ENCODE data around the gene KATNAL1.
"Not testable (repeated sequence)": the region's sequence is repeated elsewhere in the genome, so short reads cannot be mapped to it uniquely, and the experiment has no call there.

KATNAL1 gene

GRCh38 chr13:30212256-30212655 is 95.1 kb downstream of the KATNAL1 start:
- no peak for DNase-seq (ENCODE audit: low spot score)

DNA sequence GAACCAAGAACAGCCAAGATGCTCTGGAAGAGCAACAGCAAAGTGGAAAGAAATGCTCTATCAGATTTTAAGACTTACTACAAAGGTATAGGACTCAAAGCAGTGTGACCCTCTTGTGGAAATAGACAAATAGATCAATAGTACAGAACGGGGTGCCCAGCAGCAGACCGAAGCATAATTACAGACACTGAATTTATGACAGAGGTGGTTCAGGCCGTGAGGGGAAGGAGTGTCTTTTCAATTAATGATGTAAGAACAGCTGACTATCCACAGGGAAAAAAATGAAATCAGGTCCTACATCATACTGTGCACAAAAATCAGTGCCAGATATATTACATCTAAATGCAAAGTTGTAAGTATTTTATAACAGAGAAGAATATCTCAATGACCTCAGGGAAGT is 95.6 kb downstream of the KATNAL1 start:
- DNase-seq (ENCODE audit: low spot score) = no peak

GRCh38 chr13:30204564-30204963 is 102.8 kb downstream of the KATNAL1 start:
- DNase-seq (ENCODE audit: low spot score) = no peak

- peak; percentile 61 for DNase-seq (ENCODE audit: low spot score)
Observed at GRCh38 chr13:30196025-30196424, 111.3 kb downstream of the KATNAL1 start.

DNA sequence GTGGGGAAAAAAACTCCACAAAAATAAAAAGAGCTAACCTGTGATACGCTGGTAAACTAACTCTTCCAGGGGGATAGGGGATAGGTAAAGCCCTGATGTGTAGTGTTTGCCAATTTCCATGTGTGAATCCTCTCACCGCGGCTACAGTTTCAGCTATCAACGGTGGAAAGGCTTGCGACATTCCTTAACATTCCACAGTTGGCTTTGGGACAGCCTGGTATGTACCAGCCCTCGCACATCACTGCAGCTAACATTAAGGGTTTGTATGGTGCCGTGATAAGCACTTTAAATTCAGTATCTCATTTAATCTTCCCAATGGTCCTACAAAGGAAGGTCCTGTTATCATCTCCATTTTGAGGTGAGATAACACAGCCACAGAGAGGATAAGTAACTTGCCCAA is 112.4 kb downstream of the KATNAL1 start:
- no peak for DNase-seq (ENCODE audit: low spot score)

- no peak for DNase-seq (ENCODE audit: low spot score)
Observed at GRCh38 chr13:30193279-30194234, 113.8 kb downstream of the KATNAL1 start.

- no peak for DNase-seq (ENCODE audit: low spot score)
Observed at GRCh38 chr13:30192320-30193093, 114.8 kb downstream of the KATNAL1 start.

DNA sequence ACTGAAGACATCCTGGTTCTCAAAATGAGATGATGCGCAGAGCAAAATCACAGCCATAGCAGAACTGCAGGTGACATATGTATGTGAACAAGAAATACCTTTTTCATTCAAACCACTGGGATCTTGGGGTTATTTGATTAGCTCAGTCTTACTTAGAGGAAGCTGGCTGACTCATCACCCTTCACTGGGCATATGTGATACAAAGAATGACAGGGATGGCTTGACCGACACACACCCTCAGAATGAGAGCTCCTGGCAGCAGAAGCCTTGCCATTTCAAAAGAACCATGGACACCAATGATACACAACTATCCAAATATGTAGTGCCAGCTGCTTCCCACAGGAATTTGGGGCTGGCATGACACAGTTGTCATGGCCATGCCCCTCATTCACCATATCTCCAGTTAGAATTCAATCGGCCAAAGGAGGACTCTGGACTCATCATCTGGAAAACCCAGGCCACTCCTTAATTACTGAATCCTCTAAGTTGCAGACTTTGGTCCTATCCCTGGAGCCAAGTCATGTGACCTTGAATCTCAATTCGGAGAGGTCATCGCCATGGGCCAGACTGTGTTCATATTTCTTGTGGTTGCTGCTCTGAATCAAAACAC is 115.8 kb downstream of the KATNAL1 start:
- no peak for DNase-seq (ENCODE audit: low spot score)

- DNase-seq (ENCODE audit: low spot score) = peak; percentile 53
Observed at GRCh38 chr13:30186634-30187415, 120.5 kb downstream of the KATNAL1 start.

DNA sequence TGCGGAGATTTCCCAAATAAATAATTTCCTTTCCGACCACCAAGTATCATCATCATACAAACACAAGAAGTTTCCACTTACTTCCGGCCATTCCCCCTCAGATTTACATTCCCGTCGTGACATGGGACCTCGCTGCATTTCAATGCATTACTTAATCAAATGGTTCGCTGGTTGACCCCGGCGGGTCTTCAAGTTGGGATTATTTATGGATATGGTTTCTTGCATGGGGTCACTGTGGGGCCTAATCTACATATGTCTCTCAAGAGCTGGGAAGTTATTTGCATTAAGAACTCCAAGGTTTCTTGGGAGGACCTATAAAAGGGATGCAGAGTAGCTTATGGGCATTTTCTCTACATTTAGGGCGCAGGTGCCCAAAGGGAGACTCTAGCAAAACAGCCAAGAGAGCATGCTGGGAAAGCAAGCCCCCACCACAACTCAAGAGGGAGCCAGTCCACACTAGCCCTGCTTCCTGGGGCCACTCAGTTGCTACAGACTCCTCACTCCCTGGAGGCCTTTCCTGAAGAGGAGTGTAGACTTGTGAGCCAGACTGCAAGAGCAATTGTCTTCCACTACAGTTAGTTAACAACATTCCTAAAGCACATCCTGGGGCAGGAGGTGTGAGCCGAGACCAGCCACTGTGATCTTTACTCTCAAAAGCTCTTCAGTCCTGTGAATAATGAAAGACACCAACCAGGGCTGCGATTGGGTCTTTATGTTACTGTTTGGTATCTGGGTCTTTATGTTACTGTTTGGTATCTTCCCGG is 125.3 kb downstream of the KATNAL1 start:
- no peak for DNase-seq (ENCODE audit: low spot score)

DNA sequence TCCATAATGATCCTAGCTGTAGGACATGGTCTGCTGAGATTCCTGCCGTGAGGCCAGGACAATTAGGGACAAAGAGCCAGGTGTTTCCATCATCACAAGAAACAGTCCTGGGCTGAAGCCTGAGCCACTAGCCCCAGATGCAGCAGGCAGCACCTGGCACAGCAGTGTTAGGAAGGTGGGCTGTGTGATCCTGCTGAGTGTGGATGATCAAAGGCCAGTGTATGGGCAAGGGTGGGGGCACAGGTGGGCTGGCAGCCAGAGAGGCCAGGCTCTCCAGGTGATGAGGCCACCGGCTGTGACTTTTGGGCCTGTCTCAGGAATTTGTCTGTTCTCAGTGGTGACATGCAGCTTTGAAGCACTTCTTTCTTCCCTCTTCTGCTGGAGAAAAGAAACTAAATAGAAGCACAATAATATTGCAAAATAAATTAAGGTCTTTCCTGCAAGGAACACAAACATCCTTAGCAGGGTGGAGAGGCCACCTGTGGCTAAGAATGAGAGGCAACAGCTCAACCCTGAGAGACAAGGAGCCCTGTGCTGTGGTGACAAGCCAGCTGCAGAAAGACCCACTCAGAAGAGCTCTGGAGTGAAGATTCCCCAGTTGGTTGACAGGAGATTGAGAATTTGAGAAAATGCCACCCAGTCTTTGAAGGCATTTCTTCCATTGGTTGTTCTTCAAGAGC is 127.6 kb downstream of the KATNAL1 start:
- DNase-seq (ENCODE audit: low spot score) = no peak

DNA sequence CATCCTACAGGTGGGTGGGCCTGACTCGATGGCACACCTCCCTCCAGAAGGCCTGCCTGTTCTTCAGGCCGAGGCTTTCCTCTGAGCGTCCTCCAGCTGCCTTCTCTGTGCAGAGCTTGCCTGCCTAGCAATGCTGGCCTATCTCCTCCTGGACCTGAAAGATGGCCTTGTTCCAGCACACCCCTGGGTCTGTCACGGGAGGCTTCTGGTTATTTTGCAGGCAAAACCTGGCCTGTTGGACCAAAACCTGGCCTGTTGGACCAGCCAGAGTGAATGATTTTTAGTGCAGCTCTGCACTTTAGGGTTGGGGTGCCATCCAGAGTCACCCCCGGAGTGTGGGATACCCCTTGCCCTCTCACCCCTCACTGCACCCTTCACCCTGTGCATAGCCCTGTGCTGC is 128.4 kb downstream of the KATNAL1 start:
- no peak for DNase-seq (ENCODE audit: low spot score)

- DNase-seq (ENCODE audit: low spot score) = no peak
Observed at GRCh38 chr13:30175166-30175565, 132.2 kb downstream of the KATNAL1 start.

DNA sequence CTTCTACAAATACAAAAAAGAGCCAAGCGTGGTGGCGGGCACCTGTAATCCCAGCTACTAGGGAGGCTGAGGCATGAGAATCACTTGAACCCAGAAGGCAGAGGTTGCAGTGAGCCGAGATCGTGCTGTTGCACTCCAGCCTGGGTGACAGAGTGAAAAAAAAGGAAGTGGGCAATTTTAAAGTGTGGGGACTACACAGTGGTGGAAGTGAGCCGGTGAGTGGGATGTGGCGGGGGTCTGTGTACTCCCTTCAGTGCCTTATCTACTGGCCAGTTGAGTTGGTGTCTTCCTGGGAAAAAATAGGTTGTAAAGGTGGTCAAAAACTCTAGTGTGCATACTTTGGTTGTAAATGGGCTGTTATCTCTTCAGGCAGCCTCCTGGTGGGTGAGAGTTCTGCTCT is 133.1 kb downstream of the KATNAL1 start:
- not testable (repeated sequence) for DNase-seq (ENCODE audit: low spot score)

DNA sequence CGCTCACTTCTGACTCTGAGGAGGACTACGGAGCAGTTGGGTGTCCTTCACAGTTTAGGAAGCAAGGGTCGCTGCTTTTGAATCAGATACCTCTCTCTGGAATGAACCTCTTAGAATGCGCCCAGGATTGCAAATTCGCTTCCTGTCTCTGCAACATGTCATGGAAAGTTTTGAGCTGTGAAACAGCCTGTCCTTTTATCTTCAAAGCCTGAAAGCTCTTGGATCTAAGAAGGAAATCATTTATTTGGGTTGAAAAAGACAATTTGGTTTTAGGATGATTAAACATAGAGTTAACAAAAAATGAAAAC is 134.1 kb downstream of the KATNAL1 start:
- DNase-seq (ENCODE audit: low spot score) = no peak

DNA sequence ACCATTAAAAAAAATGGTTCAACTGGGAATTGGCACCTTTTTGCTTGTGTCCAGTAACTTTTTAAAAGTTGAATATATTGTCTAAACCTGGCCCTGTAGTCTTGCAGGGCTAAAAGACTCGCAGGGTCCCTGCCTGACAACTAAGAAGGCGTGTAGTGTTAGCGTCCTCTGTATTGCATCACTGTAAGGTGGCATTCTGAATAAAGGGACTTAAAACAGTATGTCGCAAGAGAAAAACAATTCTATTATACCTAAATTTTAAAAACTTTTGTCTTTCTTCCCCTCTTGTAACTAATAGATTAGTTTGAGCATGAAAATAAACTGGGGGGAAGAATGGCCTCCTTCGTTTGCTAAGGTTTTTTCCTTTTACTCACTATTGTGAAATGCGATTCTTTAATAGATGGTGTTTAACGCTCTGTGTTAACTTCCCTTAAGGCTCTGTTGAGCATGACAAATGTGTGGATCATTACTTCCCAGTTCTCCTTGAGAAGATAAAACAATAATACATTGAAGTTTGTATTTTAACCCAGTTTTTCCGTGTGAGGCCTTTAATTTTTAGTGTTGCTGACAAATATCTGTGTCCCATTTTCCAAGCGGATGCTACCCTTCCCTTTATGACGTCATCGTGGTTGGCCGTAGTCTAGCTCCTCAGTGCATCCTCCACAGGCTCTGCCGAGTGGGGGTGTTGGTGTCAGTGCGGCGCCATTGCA is 134.6 kb downstream of the KATNAL1 start:
- DNase-seq (ENCODE audit: low spot score) = no peak

DNA sequence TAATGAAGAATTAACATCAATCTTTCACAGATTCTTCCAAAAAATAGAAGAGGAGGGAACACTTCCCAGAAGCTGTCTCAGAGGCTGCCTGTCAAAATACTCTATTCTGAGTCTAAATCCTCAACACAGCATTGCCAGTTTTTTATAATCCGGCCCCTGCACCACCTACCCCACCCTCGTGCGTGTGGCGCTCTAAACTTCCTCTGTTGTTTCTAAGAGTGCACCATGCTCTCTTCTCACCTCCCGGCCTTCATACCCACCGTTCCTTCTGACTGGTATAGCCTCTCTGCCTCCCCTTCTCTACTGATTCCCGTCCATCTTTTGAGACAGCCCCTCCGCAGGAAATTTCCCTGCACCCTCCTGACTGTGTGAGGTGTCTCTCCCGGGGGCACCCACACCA is 136.8 kb downstream of the KATNAL1 start:
- DNase-seq (ENCODE audit: low spot score) = no peak

- DNase-seq (ENCODE audit: low spot score) = no peak
Observed at GRCh38 chr13:30169442-30169841, 137.9 kb downstream of the KATNAL1 start.

DNA sequence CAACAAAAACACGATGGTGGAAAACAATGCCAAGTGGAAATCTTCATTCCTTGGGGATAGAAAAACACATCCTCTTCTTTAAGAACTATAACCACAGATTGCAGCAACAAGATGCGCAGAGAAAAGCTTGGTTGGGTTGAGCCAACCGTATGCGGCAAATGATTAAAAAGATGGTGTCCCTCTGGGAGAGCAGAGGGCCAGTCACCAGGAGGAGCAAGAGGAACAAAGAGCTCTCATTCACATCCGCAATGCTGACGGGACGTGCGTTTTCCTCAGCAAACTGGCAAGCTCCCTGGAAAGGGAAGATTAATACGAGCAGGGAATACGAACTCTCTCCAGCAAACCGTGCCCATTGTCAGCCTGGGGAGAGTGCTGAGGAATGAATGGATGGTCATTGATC is 141.6 kb downstream of the KATNAL1 start:
- DNase-seq (ENCODE audit: low spot score) = no peak

- DNase-seq (ENCODE audit: low spot score) = no peak
Observed at GRCh38 chr13:30165071-30165470, 142.3 kb downstream of the KATNAL1 start.

Measured in SK-N-DZ (cell line).